ENCODE data around the gene DPH5. TPM values are rescaled to one million over a fixed set of nuclear protein-coding genes. Genes with fewer than 3 reads are reported as not detected.

The DPH5 gene
- total and polyA plus RNA-seq, 2 of the 4 experiments (the other 2 are of a cell fraction), result 32.3 to 42.0 TPM

DNA sequence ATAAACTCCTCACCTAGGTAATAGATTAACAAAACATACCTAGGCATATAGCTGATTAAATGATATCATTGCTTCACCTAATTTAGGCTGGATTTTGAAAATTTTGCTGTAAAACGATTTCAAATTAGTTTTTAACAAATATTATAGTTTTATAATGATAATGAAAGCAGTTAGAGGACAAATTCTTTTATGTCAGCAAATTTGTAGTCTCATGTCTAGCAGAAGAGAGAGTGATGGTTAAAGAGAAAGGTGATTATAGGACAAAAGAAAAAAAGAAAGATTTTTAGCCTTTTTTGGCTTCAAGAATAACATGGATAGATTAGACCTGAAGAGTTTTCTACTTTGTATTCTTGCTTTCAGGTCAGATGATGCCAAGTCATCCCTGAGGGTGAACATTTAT is 3.6 kb upstream of the DPH5 start:
- Histone ChIP-seq H3K4ac (ENCODE audit: low read depth, low read length) (no peak overlapping the region), H3K9me3 (ENCODE audit: control insufficient read depth, insufficient read depth, low read length) (no peaks in the 10 kb centered on the region), H3K27ac (ENCODE audit: insufficient read depth, low read length) (no peak overlapping the region), H2BK120ac (ENCODE audit: low read depth, low read length) (no peak overlapping the region), H3K79me1 (ENCODE audit: low read depth in 1 of 2, low read length in 2 of 2) (peaks cover 15 to 43% of the 10 kb centered on the region in 2 experiments), H3K56ac (ENCODE audit: extremely low read depth, insufficient read depth, low read length) (no peak overlapping the region), H3K14ac (replicated peaks; ENCODE audit: low read depth, low read length) (no peak overlapping the region), H3K4me1 (ENCODE audit: control insufficient read depth, insufficient read depth, low read length) (0 out of 2 replicates have a peak, but pooled peaks cover 2% of the 10 kb centered on the region), H3K23ac (ENCODE audit: low read depth, low read length) (no peak overlapping the region), H3K4me3 (ENCODE audit: insufficient read depth, low read depth, low read length) (no peak overlapping the region), H2AK5ac (ENCODE audit: low read depth, low read length) (no peak overlapping the region), H3K27me3 (ENCODE audit: control insufficient read depth, insufficient read depth, low read length) (no peaks in the 10 kb centered on the region), H3K36me3 (ENCODE audit: control insufficient read depth, insufficient read depth, low read length) (no peaks in the 10 kb centered on the region), H2BK5ac (ENCODE audit: low read depth, low read length, poor library complexity, severe bottlenecking) (no peak overlapping the region), H4K8ac (ENCODE audit: low read depth in 2 of 2, low read length in 2 of 2) (no peak overlapping the region), H2AFZ (replicated peaks; ENCODE audit: low read length, poor library complexity) (no peak overlapping the region), H3K18ac (ENCODE audit: low read depth, low read length) (no peak overlapping the region), H4K5ac (ENCODE audit: low read depth, low read length) (no peak overlapping the region), H3K9me1 (ENCODE audit: insufficient read depth, low read length) (no peaks in the 10 kb centered on the region), H2AK9ac (replicated peaks; ENCODE audit: low read depth, low read length, poor library complexity) (no peak overlapping the region), H4K20me1 (ENCODE audit: insufficient read depth, low read length) (no peaks in the 10 kb centered on the region), H4K91ac (ENCODE audit: insufficient read depth, low read depth, low read length) (no peak overlapping the region), H2BK15ac (ENCODE audit: low read depth, low read length) (no peak overlapping the region), H3K4me2 (ENCODE audit: low read depth, low read length) (no peak overlapping the region), H2BK20ac (ENCODE audit: low read depth, low read length) (no peak overlapping the region), H3K9ac (ENCODE audit: low read depth, low read length) (no peak overlapping the region)
- ATAC-seq (ENCODE audit: low read depth), result no peak
- CTCF ChIA-PET, result no interaction called here
- BruUV-seq (replicated peaks), result no TSS peak
- no peak for DNase-seq
- intact Hi-C loops (cut with micrococcal nuclease), result no loop called here
- dilution Hi-C loops (cut with HindIII; ENCODE audit: low sequenced_read_pairs, unreplicated experiment), result no loop called here
- WGBS, 2 experiments (ENCODE audit: extremely low coverage in 2 of 2, insufficient read length in 1 of 2), result no CpG with 5 or more reads among the region's 1 CpG
- TF ChIP-seq RCOR1 (IDR thresholded peaks at IDR 0.05; ENCODE audit: insufficient replicate concordance, low read length) (no peak), MAFK (IDR thresholded peaks at IDR 0.05; ENCODE audit: low read depth, low read length) (peak; percentile 75)
- in situ Hi-C loops (cut with MboI; ENCODE audit: low sequenced_read_pairs), result loop anchor here (25.0 kb wide), 1 partner anchor 208 kb away; the partner anchor contains the start of gene S1PR1
- POLR2A ChIA-PET (ENCODE audit: unreplicated experiment), result no interaction called here
